SK-N-SH (cell line): ENCODE measurements around the gene CDS2. TPM values are rescaled to one million over a fixed set of nuclear protein-coding genes. Genes with fewer than 3 reads are reported as not detected.

ENCODE experiments used
- CTCF ChIA-PET: fragments of 300-600, 350-600 bp; formaldehyde crosslinking; extraction: SDS; loops from one replicate; lab custom pipeline; 2021; lab: Yijun Ruan, JAX
- POLR2A ChIA-PET: fragments of 350-600 bp; sonication (Branson Sonifier 250); formaldehyde crosslinking; extraction: SDS; loops from one replicate; lab custom pipeline; 2020; ENCODE audit warnings: antibody characterized with exemption, inconsistent platforms; lab: Yijun Ruan, JAX
- DNase-seq: peaks from one replicate; pipeline ENCODE4 v3.0.0; 2012
- H2AFZ ChIP-seq: fragments of 200-600 bp; sonication (generic); 2 replicates; pipeline ENCODE4 v1.8.1; 2016; ENCODE audit warnings: antibody characterized with exemption, mild to moderate bottlenecking, low read depth
- H3F3A ChIP-seq: fragments of 200-600 bp; sonication (generic); replicated peaks from 2 replicates; pipeline ENCODE3; 2016; ENCODE audit warnings: antibody characterized with exemption, mild to moderate bottlenecking; ENCODE audit not compliant: insufficient read depth
- H3K27ac ChIP-seq, 2 experiments: fragments of 200-500 bp in 1 of 2; fragments of 200-600 bp in 1 of 2; sonication (Bioruptor generic) in 1 of 2; sonication (generic), shearing (Covaris generic) in 1 of 2; 2 replicates each; pipeline versions ENCODE4 v1.5.1 to v1.6.1; 2014 to 2016; ENCODE audit warnings: low read depth in 2 of 2, inconsistent platforms in 1 of 2, low read length in 1 of 2, mild to moderate bottlenecking in 1 of 2, mixed read lengths in 1 of 2
- H3K27me3 ChIP-seq: fragments of 200-600 bp; sonication (generic), shearing (Covaris generic); 2 replicates; pipeline ENCODE4 v1.6.1; 2016; ENCODE audit warnings: mixed run types; ENCODE audit not compliant: insufficient read depth
- H3K36me3 ChIP-seq, 2 experiments: fragments of 200-500 bp in 1 of 2; fragments of 200-600 bp in 1 of 2; sonication (Bioruptor generic) in 1 of 2; sonication (generic) in 1 of 2; replicated peaks in 1 of 2; 2 replicates each; pipeline versions ENCODE3 to v1.5.1; 2014 to 2016; ENCODE audit warnings: low read length in 1 of 2, mild to moderate bottlenecking in 1 of 2; ENCODE audit not compliant: insufficient read depth in 2 of 2, control insufficient read depth in 1 of 2
- H3K4me1 ChIP-seq, 2 experiments: fragments of 200-500 bp in 1 of 2; fragments of 200-600 bp in 1 of 2; sonication (Bioruptor generic) in 1 of 2; sonication (generic), shearing (Covaris generic) in 1 of 2; 2 replicates each; pipeline versions ENCODE4 v1.5.1 to v1.6.1; 2014 to 2016; ENCODE audit warnings: low read depth in 1 of 2, low read length in 1 of 2, mixed run types in 1 of 2; ENCODE audit not compliant: insufficient read depth in 2 of 2, control insufficient read depth in 1 of 2
- H3K4me2 ChIP-seq: fragments of 200-600 bp; sonication (generic), shearing (Covaris generic); 2 replicates; pipeline ENCODE4 v1.6.1; 2017; ENCODE audit warnings: mixed run types
- H3K4me3 ChIP-seq, 2 experiments: fragments of 200-500 bp in 1 of 2; fragments of 200-600 bp in 1 of 2; sonication (Bioruptor generic) in 1 of 2; sonication (generic), shearing (Covaris generic) in 1 of 2; 2 replicates each; pipeline versions ENCODE4 v1.5.1 to v1.8.1; 2014 to 2016; ENCODE audit warnings: low read depth in 2 of 2, inconsistent platforms in 1 of 2, low read length in 1 of 2, mild to moderate bottlenecking in 1 of 2, mixed read lengths in 1 of 2, moderate library complexity in 1 of 2
- H3K79me2 ChIP-seq: fragments of 200-600 bp; sonication (generic); 2 replicates; pipeline ENCODE4 v1.8.1; 2017; ENCODE audit warnings: mild to moderate bottlenecking; ENCODE audit not compliant: insufficient read depth
- H3K9ac ChIP-seq: fragments of 200-600 bp; sonication (generic); 2 replicates; pipeline ENCODE4 v1.6.1; 2017; ENCODE audit warnings: mixed run types
- H3K9me2 ChIP-seq: fragments of 200-600 bp; sonication (generic); 2 replicates; pipeline ENCODE4 v1.6.1; 2017; ENCODE audit warnings: mixed run types
- H3K9me3 ChIP-seq: fragments of 200-600 bp; sonication (generic); 2 replicates; pipeline ENCODE4 v1.6.1; 2017; ENCODE audit warnings: mixed run types, mild to moderate bottlenecking, moderate library complexity
- H4K20me1 ChIP-seq: fragments of 200-600 bp; sonication (generic); 2 replicates; pipeline ENCODE4 v1.6.1; 2017; ENCODE audit warnings: mild to moderate bottlenecking, mixed run types; ENCODE audit not compliant: insufficient read depth
- EP300 ChIP-seq, 2 experiments: IDR thresholded peaks; 2 replicates each; pipeline versions ENCODE4 v1.4.0 to v1.6.1; 2012; ENCODE audit warnings: borderline replicate concordance in 1 of 2, low read depth in 1 of 2, low read length in 1 of 2
- GABPA ChIP-seq: IDR thresholded peaks from 2 replicates; pipeline ENCODE4 v1.4.0; 2012; ENCODE audit warnings: low read depth, mild to moderate bottlenecking
- NFIC ChIP-seq: IDR thresholded peaks from 2 replicates; pipeline ENCODE4 v1.4.0; 2012; ENCODE audit warnings: borderline replicate concordance
- NRF1 ChIP-seq: IDR thresholded peaks from 2 replicates; pipeline ENCODE4 v1.6.1; 2012; ENCODE audit warnings: low read depth, mild to moderate bottlenecking, low read length
- SIN3A ChIP-seq: IDR thresholded peaks from 2 replicates; pipeline ENCODE4 v1.6.1; 2012; ENCODE audit warnings: low read depth, mild to moderate bottlenecking, low read length, moderate library complexity, borderline replicate concordance
- TAF1 ChIP-seq: IDR thresholded peaks from 2 replicates; pipeline ENCODE4 v1.6.1; 2012; ENCODE audit warnings: low read depth, mild to moderate bottlenecking, low read length, moderate library complexity, borderline replicate concordance
- USF1 ChIP-seq: IDR thresholded peaks from 2 replicates; pipeline ENCODE4 v1.4.0; 2012; ENCODE audit warnings: low read depth, borderline replicate concordance
- USF2 ChIP-seq: fragments of 150-350 bp; IDR thresholded peaks from 2 replicates; pipeline ENCODE4 v1.6.1; 2017; ENCODE audit warnings: antibody characterized with exemption, low read length, low read depth, borderline replicate concordance
- WGBS: methylation state at CpG from one replicate; pipeline ENCODE4 v1.1.6; 2017; ENCODE audit warnings: low lambda C conversion rate; 5-methylcytosine and 5-hydroxymethylcytosine counted together
- polyA plus RNA-seq, 3 experiments: library from polyadenylated mRNA; depleted of rRNA; stranded (reverse); fragments of >200 nt; gene quantifications; 2 replicates each; pipeline ENCODE4 v1.2.3, GENCODE V29; 2012

CDS2 gene
- polyA plus RNA-seq, 1 of the 3 experiments (the other 2 are of a cell fraction), result 13.9 TPM

- POLR2A ChIA-PET, result interaction anchor here (1.2 kb wide), 1 partner anchor 12 kb away, joined by 3 read pairs; no protein-coding TSS in a partner anchor
- DNase-seq, result no peak
- Histone ChIP-seq H3K9me3 (no peaks in the 10 kb centered on the region), H3K9ac (peak overlapping the region; percentile 85), H3K4me2 (peak overlapping the region; percentile 95), H3K27ac (peak overlapping the region; percentile 76 to 92; a peak in 3 of 4 replicates), H3K9me2 (no peaks in the 10 kb centered on the region), H3K4me1 (peaks cover 7 to 16% of the 10 kb centered on the region in 2 experiments; a peak in 3 of 4 replicates), H3K79me2 (peaks cover 48% of the 10 kb centered on the region), H3K27me3 (no peaks in the 10 kb centered on the region), H2AFZ (no peak overlapping the region), H3K36me3 (peaks cover 38 to 42% of the 10 kb centered on the region in 2 experiments), H4K20me1 (peaks cover 36% of the 10 kb centered on the region), H3K4me3 (peak overlapping the region; percentile 93), H3F3A (peaks cover 29% of the 10 kb centered on the region)
- TF ChIP-seq USF2 (no peak), NRF1 (no peak), EP300 (IDR thresholded peaks at IDR 0.05; ENCODE audit: borderline replicate concordance in 1 of 2, low read depth in 1 of 2, low read length in 1 of 2) (no peak), NFIC (no peak), USF1 (no peak), SIN3A (no peak), TAF1 (no peak)
- CTCF ChIA-PET, result interaction anchor here (0.7 to 3.4 kb wide), 2 partner anchors 18 to 74 kb away, joined by 3 to 23 read pairs; no protein-coding TSS in a partner anchor
- 4% methylated on average over 23 of the region's 23 CpGs for WGBS
Observed at GRCh38 chr20:5118220-5119142, 8.3 kb upstream of the CDS2 start.

GRCh38 chr20:5119143-5119434, 7.7 kb upstream of the CDS2 start:
- H3K9me2 ChIP-seq, result no peaks in the 10 kb centered on the region
- no peaks in the 10 kb centered on the region for H3K27me3 ChIP-seq
- peak overlapping the region; percentile 85 for H3K9ac ChIP-seq
- H3K27ac ChIP-seq, result peak overlapping the region; percentile 76 to 92; a peak in 3 of 4 replicates
- H3K4me3 ChIP-seq, result peak overlapping the region; percentile 93
- H3F3A ChIP-seq, result peaks cover 23% of the 10 kb centered on the region
- WGBS, result 1% methylated on average over 12 of the region's 21 CpGs
- peaks cover 7 to 16% of the 10 kb centered on the region in 2 experiments; a peak in 3 of 4 replicates for H3K4me1 ChIP-seq
- H3K79me2 ChIP-seq, result peaks cover 48% of the 10 kb centered on the region
- H4K20me1 ChIP-seq, result peaks cover 36% of the 10 kb centered on the region
- ChIA-PET CTCF (interaction anchor here (0.8 to 3.4 kb wide), 5 partner anchors 18 to 411 kb away, joined by 3 to 23 read pairs (median 4); no protein-coding TSS in a partner anchor), POLR2A (interaction anchor here (1.2 to 1.5 kb wide), 2 partner anchors 12 to 47 kb away, joined by 3 to 4 read pairs; no protein-coding TSS in a partner anchor)
- no peak for DNase-seq
- H2AFZ ChIP-seq, result no peak overlapping the region
- peaks cover 38 to 42% of the 10 kb centered on the region in 2 experiments for H3K36me3 ChIP-seq
- peak overlapping the region; percentile 95 for H3K4me2 ChIP-seq
- TF ChIP-seq SIN3A, result peak; percentile 100
- no peak for TF ChIP-seq USF1
- 0 out of 2 replicates have a peak, but pooled peaks have one; percentile 11 for TF ChIP-seq GABPA
- H3K9me3 ChIP-seq, result no peaks in the 10 kb centered on the region
